Activated CD8-positive, alpha-beta memory T cell treated with anti-CD3 and anti-CD28 coated beads for 48 hours (primary cell): ENCODE results near the gene IFNA13.
"Not testable (repeated sequence)": the region's sequence is repeated elsewhere in the genome, so short reads cannot be mapped to it uniquely, and the experiment has no call there.

Experiments
- DNase-seq, 3 experiments: peaks; one replicate each; pipeline ENCODE4 v3.0.0-alpha.2; 2020; ENCODE audit warnings: low read depth in 2 of 3, low spot score in 2 of 3

The IFNA13 gene

GRCh38 chr9:21367957-21368356 lies at the start of gene IFNA13:
Gene IFNA13 (minus strand): TSS chr9:21368057. CDS start chr9:21368010, 47 bp downstream.
- DNase-seq = no peak

DNA sequence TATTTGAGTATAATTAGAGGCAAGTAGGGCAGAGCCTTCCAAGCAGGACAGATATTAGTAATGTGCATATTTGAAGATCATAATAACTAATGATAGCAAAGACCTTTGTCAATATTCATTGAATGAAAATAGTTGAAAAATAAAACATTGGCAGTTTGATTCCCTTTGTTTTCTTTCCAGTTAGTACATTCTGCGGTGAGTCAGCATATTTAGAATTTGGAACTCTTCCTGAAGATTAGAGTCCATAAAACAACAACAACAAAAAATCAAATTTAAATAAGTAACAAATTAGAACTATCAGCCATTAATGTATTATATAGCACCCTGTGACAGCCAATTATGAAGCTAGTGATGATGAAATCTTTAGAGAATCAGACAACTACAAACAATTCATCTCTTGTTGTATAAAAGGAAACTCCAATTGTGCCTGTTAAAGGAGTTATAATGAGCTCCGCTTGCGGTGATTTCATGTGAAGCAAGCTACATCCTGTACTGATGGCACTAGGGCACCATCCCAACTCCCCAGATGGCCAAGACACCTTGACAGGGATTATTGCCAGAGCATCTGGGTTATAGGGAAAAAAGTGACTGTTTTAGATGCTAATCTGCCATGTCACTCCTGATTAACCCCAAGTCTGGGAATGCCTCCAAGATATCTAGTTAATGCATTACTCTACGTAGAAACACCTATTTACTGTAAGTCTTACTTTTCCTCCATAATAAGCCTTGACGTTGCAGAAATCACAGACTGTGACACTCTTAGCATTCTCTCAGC lies 47.8 kb upstream of the IFNA13 start:
- DNase-seq = no peak

DNA sequence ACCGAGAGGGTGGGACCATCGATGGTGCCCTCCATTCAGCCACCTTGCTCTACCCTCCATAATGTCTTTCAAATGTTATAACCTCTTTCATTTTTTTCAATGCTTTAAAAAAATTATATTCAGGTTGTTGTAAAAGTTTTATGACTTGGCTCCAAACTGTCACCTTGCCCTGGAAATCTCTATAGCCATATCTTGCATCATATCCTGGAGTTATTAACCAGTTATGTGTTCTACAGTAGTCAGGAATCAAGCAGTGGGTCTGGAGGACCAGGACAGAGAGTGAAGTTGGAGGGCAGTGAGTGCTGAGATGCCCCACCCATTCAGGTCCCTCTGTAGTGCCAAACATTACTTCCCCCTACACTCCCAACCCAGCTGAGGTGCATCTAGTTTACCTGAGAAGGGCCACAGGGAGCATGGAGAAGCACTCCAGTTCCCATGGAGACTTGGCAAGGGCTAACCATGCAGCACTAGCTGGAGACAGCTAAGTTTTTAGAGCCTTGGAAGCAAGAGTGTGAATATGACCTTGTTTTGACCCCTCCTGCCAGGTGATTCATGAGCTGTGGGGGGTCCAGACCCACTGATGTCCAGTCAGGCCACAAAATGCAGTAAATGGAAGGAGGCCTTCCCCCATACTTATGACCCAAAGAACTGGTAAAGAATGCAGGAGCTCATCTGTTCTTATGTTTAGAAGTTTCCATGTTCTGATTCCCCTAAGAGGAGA lies 46.5 kb upstream of the IFNA13 start:
- no peak for DNase-seq

DNA sequence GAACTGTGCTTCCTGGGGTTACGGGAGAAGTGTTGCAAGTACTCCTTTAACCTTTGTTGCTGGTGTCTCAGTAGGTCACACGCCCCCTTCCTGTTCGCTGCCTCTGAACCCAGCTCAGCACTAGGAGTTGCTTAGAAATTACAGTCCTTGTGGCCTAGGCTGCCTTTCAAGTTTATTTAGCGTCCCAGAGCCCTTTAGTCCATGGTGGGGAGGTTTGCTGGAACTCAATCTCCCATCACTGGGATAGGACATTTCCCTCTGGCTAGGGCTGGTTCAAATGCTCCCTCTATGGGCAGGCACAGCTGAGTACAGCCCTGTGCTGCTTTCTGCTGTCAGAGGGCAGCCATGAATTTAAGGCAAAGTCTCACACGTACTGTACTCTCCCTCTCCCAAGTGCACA lies 45.8 kb upstream of the IFNA13 start:
- DNase-seq = no peak

DNA sequence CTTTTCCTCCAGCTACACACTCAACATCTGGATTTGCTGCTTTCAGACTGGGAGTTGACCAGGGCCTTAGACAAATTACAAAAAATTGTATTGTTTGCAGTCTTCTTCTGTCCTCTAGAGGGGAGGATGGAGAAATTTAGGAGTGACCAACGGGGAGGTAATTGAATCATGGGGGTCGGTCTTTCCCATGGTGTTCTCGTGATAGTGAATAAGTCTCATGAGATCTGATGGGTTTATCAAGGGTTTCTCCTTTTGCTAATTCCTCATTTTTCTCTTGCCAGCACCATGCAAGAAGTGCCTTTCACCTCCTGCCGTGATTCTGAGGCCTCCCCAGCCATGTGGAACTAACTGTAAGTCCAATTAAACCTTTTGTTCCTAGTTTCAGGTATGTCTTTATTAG lies 45.3 kb upstream of the IFNA13 start:
- DNase-seq = no peak

DNA sequence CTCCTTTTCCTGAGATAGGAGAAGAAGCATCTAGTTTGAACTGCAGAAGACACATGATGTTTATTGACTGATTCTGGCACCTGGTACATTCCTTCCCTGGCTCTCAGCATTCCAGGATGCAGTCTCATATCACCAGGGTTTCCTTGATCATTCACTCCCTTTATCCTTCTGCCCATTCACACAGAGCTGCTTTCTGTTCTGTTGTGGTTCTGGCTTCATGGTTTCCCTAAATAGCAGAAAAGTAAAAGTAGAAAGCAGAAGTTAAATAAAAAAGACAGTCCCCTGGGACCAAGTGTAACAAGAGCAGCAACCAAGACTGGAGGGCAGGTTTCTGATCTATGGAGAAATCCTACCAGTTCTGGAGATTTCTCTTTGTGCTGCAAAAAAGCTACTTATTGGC lies 44.2 kb upstream of the IFNA13 start:
- DNase-seq = no peak

- no peak for DNase-seq
Observed at GRCh38 chr9:21408817-21409216, 41.0 kb upstream of the IFNA13 start, which contains the start of gene IFNA8. Gene IFNA8 (plus strand): TSS chr9:21409117. CDS start chr9:21409177, 60 bp downstream.

DNA sequence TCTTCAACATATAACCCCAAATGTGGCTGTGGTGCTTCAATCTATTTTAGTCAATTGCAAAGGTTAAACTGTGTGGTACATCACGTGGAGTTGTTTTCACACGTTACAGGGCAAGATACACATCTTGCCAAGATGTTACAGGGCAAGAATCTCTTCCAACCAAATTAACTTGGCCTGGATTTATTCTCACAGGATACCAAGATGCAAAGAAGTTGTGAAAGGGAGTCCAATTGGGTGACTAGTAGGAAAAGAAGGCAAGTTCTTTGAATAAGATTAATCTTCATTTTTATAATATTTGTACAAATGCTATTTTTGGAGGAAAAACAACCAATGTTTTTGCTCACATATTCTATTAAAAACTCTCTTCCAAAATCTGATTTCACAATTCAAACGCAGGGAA lies 36.3 kb upstream of the IFNA13 start:
- DNase-seq = no peak

DNA sequence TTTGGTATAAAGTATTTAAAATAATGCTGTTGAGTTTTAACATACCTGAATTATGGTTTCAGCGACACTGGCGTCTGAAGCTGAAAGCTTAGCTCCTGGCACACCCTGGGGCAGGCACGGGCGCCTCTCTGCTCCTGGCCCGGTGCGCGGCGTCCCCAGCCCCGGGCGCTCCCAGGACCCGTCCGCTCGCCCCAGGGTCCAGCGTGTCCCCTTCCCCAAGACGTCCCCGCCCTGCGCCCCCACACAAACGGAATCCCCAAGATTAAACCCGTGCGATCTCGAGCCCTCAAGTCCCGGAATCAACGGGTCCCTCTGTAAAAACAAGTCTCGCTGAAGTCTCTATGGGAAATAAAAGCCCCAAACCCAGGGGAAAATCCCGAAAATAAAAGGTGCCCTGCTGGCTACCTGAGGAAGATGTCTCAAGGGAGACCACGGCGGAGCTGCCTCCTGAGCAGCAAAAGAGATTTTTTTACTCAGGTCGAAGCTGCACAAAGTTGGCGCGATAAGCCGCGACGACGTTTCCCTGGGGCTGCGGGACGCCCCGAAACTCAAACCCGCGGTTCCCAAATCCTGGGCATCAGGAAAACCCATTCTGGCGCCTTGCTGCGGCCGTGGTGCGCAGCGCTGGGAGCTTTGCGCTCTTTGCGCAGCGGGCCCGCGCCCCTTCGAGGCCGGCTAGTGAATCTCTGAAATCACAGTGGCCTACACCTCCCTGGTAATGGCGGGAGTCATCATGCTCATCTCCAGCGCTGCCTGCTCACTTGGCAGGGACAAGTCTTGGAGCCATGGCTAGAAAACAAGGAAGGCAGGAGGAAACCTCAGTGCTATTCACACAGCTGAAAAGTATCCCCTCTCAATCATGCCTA lies 34.8 kb upstream of the IFNA13 start:
- no peak for DNase-seq

GRCh38 chr9:21399956-21400355 lies 32.1 kb upstream of the IFNA13 start:
- no peak for DNase-seq

DNA sequence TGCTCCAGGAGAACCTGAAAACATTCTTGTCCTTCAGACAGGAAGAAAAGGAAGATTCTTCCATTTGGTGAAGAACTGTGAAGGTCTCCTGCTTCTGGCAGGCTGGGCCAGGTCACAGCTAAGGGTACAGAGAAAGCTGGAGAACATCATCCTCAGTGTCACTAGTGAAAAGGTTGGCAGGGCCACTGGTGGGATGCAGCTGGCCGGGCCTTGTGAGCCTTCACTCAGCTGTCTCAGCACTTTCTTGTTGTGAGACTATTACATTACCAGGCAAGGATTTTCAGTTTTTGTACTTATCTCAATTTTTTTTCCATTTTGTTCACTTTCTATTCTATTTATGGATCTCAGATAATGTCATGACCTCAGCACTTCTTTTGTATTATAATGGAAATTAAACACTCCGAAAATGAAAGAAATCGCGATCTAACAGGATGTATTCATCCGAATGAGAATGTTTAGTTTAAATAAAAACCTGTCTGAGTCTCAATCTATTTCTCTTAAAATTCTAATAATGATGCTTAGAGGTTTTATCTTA lies 31.2 kb upstream of the IFNA13 start:
- no peak for DNase-seq

GRCh38 chr9:21395778-21396717 lies 28.2 kb upstream of the IFNA13 start:
- peak in 2 of 3 experiments; percentile 28 to 32 for DNase-seq

GRCh38 chr9:21392270-21392669 lies 24.4 kb upstream of the IFNA13 start:
- no peak for DNase-seq

DNA sequence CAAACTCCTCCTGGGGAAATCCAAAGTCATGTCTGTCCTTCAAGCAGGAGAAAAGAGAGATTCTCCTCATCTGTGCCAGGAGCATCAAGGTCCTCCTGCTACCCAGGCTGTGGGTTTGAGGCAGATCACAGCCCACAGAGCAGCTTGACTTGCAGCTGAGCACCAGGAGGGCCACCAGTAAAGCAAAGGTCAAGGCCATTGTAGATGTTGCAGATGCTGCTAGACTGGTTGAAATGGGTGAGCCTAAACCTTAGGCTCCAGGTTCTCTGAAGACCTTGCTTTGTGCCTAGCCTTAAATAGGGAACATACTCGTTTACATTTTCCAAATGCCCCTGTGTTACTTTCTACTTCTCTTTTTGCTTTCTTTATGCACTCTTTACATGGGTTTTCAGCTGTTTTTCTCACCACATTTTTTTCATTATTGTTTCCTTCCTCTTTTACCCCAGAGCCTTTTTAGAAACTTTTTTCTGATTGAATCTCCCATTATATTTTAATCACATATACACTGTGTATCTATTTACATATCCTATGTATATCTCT lies 17.3 kb upstream of the IFNA13 start, which contains the start of gene IFNA2:
IFNA2 (minus strand) TSS at position 268 of the 540 bp plus-strand sequence; CDS start at position 199, 69 bp downstream.
- no peak for DNase-seq

- DNase-seq = no peak
Observed at GRCh38 chr9:21383627-21384026, 15.8 kb upstream of the IFNA13 start.

GRCh38 chr9:21381448-21382339 lies 13.8 kb upstream of the IFNA13 start:
- no peak for DNase-seq

- DNase-seq = not testable (repeated sequence)
Observed at GRCh38 chr9:21371467-21371866, 3.6 kb upstream of the IFNA13 start.

DNA sequence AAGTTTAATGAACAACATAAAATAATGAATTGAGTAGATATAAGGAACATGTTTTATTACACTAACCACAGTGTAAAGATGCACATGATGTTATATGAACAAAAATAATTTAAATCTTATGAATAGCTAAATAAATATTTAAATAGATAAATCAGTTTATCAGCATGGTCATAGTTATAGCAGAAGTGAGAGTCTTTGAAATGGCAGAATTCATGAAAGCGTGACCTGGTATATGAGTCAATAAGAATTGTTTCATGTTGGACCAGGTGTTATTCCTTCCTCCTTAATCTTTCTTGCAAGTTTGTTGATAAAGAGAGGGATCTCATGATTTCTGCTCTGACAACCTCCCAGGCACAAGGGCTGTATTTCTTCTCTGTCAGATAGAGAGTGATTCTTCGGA lies 688 bp downstream of the IFNA13 start:
- DNase-seq = not testable (repeated sequence)

DNA sequence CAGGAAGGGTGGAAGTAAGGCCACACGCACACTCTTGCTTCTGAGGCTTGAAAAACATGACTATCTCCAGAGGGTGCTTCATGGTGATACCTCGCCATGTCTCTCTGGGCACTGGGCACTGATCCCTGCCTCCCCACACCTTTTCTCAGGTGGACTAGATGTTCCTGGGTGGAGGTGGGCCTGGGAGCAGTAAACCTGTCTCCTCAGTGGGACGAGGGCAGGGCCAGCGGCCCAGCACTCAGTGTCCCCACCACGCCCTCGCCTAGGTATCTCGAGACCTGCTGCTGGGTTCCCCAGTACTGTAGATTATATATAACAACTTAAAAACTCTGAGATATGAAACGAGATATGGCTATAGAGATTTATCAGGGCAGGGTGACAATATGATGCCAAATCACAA lies 5.6 kb downstream of the IFNA13 start:
- DNase-seq = no peak
